Testis (tissue), 2 donors: ENCODE data around the gene PODXL2.

ENCODE experiments used
- CTCF ChIP-seq, 3 experiments: fragments of 450-650 bp in 2 of 3; fragments of 200-600 bp in 1 of 3; sonication (generic) in 1 of 3; IDR thresholded peaks; one replicate each; pipeline ENCODE4 v1.5.1; 2016 to 2019; ENCODE audit warnings: antibody characterized with exemption in 3 of 3, mild to moderate bottlenecking in 2 of 3, moderate library complexity in 1 of 3
- POLR2A ChIP-seq: fragments of 450-650 bp; IDR thresholded peaks from one replicate; pipeline ENCODE4 v1.6.1; 2017; ENCODE audit warnings: antibody characterized with exemption, mild to moderate bottlenecking, moderate library complexity

GRCh38 chr3:127677541-127678314, 48.7 kb downstream of the PODXL2 start:
- TF ChIP-seq CTCF (IDR thresholded peaks at IDR 0.05) (no peak), POLR2A (no peak)
